ENCODE data around the gene NUP98. TPM values are rescaled to one million over a fixed set of nuclear protein-coding genes. Genes with fewer than 3 reads are reported as not detected.
"Not testable (repeated sequence)": the region's sequence is repeated elsewhere in the genome, so short reads cannot be mapped to it uniquely, and the experiment has no call there.

NUP98 gene
- total and polyA plus RNA-seq, 9 donors: 38.5 to 126 (median 77.6) TPM

DNA sequence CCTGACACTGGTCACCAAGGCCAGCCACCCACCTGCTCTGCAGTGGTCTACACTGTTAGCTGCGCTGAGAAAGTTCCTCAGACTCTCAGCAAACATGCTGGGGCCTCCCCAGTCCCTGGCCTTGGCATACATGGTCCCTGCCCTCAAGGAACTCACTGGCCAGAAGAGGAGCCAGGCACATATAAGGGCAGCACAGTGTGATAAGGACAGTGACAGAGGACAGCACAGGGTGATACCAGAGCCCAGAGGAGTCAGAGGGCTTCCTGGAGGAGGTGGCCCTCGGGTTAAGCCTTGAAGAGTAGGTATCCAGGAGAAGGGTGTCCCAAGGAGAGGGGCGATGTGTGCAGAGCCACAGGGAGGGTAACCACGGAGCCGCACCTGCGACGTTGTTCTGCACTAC is 151.8 kb downstream of the NUP98 start:
- DNase-seq: no peak
- peaks cover 6% of the 10 kb centered on the region for H3K4me1 ChIP-seq (ENCODE audit: insufficient read depth)
- intact Hi-C loops (cut with DNase I): no loop called here
- TF ChIP-seq, protein P1, sequence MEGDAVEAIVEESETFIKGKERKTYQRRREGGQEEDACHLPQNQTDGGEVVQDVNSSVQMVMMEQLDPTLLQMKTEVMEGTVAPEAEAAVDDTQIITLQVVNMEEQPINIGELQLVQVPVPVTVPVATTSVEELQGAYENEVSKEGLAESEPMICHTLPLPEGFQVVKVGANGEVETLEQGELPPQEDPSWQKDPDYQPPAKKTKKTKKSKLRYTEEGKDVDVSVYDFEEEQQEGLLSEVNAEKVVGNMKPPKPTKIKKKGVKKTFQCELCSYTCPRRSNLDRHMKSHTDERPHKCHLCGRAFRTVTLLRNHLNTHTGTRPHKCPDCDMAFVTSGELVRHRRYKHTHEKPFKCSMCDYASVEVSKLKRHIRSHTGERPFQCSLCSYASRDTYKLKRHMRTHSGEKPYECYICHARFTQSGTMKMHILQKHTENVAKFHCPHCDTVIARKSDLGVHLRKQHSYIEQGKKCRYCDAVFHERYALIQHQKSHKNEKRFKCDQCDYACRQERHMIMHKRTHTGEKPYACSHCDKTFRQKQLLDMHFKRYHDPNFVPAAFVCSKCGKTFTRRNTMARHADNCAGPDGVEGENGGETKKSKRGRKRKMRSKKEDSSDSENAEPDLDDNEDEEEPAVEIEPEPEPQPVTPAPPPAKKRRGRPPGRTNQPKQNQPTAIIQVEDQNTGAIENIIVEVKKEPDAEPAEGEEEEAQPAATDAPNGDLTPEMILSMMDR (IDR thresholded peaks at IDR 0.05): no peak
- TF ChIP-seq EP300 (IDR thresholded peaks at IDR 0.05): no peak
- H3K4me3 ChIP-seq: no peak overlapping the region
- H3K36me3 ChIP-seq: no peaks in the 10 kb centered on the region
- H3K27ac ChIP-seq: no peak overlapping the region
- no peaks in the 10 kb centered on the region for H3K9me3 ChIP-seq
- H3K27me3 ChIP-seq: no peaks in the 10 kb centered on the region
- 81 to 85% (median 83%) methylated on average over 7 of the region's 7 CpGs for WGBS, 3 donors

DNA sequence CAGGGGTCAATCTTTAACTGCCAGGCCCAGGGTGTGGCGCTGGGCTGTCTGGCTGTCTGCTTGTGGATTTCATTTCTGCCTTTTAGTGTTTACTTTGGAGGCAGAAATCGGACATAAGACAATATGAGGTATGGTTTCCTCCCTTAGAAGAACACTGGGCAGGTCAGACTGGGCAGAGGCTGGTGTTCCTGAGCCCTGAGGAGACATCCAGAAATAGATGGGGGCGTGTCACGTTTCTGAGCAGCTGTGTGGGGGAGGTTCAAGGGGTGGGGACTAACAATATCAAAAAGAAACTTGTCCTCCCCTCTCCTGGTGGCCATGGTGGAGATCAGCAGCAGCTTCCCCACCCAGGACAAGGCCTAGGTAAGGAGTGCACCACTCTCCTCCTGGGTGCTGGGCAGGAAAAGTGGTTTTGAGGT is 152.5 kb downstream of the NUP98 start, which contains the start of gene ART1:
TSS of gene ART1 (plus strand) at position 312 of the 419 bp plus-strand sequence. CDS start 14,086 bp downstream, outside the sequence.
- Histone ChIP-seq H3K9me3 (no peaks in the 10 kb centered on the region), H3K27me3 (no peaks in the 10 kb centered on the region), H3K36me3 (no peaks in the 10 kb centered on the region), H3K4me3 (no peak within 1 kb of the TSS), H3K27ac (no peak within 1 kb of the TSS), H3K4me1 (ENCODE audit: insufficient read depth) (peaks cover 6% of the 10 kb centered on the region)
- intact Hi-C loops (cut with DNase I): no loop called here
- 63 to 73% (median 68%) methylated on average over 4 of the region's 4 CpGs for WGBS, 3 donors
- DNase-seq: no peak
- TF ChIP-seq EP300 (IDR thresholded peaks at IDR 0.05) (no peak), POLR2A (IDR thresholded peaks at IDR 0.05) (no peak)
- TF ChIP-seq, protein P1 (IDR thresholded peaks at IDR 0.05): no peak

DNA sequence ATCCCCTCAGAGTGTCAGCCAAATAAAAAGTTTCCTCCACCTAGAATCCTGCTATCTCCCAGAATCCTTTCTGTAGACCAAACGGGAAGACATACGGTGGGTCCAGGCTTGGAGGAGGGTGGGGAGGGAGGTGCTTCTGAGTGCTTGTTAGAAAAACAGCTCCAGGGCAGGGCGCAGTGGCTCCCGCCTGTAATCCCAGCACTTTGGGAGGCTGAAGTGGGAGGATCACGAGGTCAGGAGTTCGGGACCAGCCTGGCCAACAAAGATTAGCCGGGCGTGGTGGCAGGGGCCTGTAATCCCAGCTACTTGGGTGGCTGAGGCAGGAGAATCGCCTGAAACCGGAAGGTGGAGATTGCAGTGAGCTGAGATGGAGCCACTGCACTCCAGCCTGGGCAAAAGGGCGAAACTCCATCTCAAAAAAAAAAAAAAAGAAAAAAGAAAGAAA is 154.2 kb downstream of the NUP98 start:
- intact Hi-C loops (cut with DNase I); H3K27me3 ChIP-seq; H3K4me1 ChIP-seq (ENCODE audit: insufficient read depth); H3K36me3 ChIP-seq; H3K9me3 ChIP-seq; H3K27ac ChIP-seq: not testable (repeated sequence)
- 23 to 27% (median 25%) methylated on average over 11 of the region's 11 CpGs for WGBS, 3 donors
- H3K4me3 ChIP-seq: peak overlapping the region; percentile 15
- DNase-seq: peak in 2 of 5 donors; percentile 27 to 39

DNA sequence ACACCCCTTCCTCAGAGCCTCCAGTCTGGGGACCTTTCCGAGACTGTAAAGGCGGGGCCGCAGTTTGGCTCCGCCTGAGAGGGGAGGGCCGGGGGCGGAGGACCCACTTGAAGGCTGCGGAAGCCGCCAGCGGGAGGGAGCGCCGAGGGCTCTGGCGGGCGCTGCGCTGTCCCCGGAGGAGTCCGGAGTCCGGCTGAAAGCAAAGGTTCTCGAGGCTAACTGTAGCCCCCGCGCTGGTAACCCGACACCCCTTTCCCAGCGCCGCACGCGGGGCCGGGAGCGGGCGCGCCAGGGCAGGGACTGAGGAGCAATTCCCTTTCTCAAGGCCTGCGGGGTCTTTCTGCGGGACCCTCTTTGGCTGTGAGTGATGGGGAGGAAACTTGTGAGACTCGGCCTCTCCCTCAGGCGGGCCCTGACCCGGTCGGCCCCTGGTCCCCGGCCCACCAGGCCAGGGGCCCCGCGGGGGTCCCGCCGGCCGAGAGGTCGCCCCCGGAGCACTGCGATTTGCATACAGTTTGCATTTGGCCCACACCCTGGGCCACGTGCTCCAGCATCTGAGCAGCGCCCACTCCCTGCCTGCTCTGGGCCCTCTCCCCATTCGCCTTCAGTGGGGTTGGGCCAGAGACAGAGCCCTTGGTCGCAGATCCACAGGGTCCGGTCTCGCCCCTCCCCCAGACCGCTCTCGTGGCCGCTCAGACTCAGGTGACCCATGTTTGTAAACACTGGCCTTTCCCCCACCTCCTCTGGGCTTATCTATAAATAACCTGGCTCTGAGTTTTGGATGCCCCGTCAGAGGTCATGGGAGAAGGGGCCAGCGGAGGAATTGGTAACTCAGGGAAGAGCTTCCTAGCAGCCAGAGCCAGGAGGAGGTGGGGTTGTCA is 155.0 kb downstream of the NUP98 start:
- Histone ChIP-seq H3K9me3 (no peaks in the 10 kb centered on the region), H3K36me3 (no peaks in the 10 kb centered on the region), H3K4me3 (peak overlapping the region; percentile 51), H3K27me3 (no peaks in the 10 kb centered on the region), H3K27ac (peak overlapping the region; percentile 39 to 78), H3K4me1 (ENCODE audit: insufficient read depth) (peaks cover 6% of the 10 kb centered on the region)
- DNase-seq: peak; percentile 89 to 93 (median 92)
- 1% methylated on average over 38 to 55 of the region's 55 CpGs for WGBS, 3 donors
- intact Hi-C loops (cut with DNase I): no loop called here
- TF ChIP-seq, protein P1 (IDR thresholded peaks at IDR 0.05): no peak
- peak; percentile 34 for TF ChIP-seq POLR2A (IDR thresholded peaks at IDR 0.05)
- TF ChIP-seq EP300 (IDR thresholded peaks at IDR 0.05): no peak

DNA sequence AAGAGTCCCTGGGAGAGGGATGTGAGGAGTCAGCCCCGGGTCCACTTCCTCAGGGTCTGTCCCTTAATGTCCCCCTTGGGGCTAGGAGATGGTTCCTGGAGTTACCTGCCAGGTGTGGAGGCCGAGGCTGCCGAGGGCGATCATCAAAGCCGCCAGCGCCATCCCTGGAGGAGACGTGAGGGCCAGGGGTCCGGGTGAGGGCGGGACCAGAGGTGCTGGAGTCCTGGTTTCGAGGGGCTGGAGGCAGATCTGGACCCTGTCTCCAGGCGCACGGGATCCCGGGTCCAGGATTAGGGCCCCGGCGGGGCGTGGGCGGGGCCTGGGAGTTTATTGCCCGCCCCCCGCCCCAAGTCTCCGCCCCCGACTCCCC is 155.7 kb downstream of the NUP98 start, which contains the start of gene ART5:
TSS of gene ART5 (minus strand) at position 292 of the 370 bp plus-strand sequence. CDS start at position 162, 130 bp downstream.
- 6 to 17% (median 17%) methylated on average over 17 to 21 of the region's 21 CpGs for WGBS, 3 donors
- Histone ChIP-seq H3K4me3 (peak within 1 kb of the TSS; percentile 51), H3K27me3 (no peaks in the 10 kb centered on the region), H3K27ac (peak within 1 kb of the TSS; percentile 39 to 78), H3K9me3 (no peaks in the 10 kb centered on the region), H3K36me3 (no peaks in the 10 kb centered on the region), H3K4me1 (ENCODE audit: insufficient read depth) (peaks cover 6% of the 10 kb centered on the region)
- TF ChIP-seq POLR2A (IDR thresholded peaks at IDR 0.05): no peak
- no peak for TF ChIP-seq EP300 (IDR thresholded peaks at IDR 0.05)
- intact Hi-C loops (cut with DNase I): no loop called here
- no peak for DNase-seq

All from ovary (tissue), 9 donors.